ENCODE measurements around the gene RABGEF1. TPM values are rescaled to one million over a fixed set of nuclear protein-coding genes. Genes with fewer than 3 reads are reported as not detected.

The RABGEF1 gene
- total and polyA plus RNA-seq, 9 of the 15 experiments (the other 6 are each of a cell fraction or from before 2014, with no cell fraction given), result 7.0 to 29.3 (median 20.5) TPM

GRCh38 chr7:66844552-66845378, 104.2 kb downstream of the RABGEF1 start (continued):
- TF ChIP-seq, protein P1, sequence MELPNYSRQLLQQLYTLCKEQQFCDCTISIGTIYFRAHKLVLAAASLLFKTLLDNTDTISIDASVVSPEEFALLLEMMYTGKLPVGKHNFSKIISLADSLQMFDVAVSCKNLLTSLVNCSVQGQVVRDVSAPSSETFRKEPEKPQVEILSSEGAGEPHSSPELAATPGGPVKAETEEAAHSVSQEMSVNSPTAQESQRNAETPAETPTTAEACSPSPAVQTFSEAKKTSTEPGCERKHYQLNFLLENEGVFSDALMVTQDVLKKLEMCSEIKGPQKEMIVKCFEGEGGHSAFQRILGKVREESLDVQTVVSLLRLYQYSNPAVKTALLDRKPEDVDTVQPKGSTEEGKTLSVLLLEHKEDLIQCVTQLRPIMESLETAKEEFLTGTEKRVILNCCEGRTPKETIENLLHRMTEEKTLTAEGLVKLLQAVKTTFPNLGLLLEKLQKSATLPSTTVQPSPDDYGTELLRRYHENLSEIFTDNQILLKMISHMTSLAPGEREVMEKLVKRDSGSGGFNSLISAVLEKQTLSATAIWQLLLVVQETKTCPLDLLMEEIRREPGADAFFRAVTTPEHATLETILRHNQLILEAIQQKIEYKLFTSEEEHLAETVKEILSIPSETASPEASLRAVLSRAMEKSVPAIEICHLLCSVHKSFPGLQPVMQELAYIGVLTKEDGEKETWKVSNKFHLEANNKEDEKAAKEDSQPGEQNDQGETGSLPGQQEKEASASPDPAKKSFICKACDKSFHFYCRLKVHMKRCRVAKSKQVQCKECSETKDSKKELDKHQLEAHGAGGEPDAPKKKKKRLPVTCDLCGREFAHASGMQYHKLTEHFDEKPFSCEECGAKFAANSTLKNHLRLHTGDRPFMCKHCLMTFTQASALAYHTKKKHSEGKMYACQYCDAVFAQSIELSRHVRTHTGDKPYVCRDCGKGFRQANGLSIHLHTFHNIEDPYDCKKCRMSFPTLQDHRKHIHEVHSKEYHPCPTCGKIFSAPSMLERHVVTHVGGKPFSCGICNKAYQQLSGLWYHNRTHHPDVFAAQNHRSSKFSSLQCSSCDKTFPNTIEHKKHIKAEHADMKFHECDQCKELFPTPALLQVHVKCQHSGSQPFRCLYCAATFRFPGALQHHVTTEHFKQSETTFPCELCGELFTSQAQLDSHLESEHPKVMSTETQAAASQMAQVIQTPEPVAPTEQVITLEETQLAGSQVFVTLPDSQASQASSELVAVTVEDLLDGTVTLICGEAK (IDR thresholded peaks at IDR 0.05), result no peak; the same call in 1 of the 2 replicates
- TF ChIP-seq, protein P1 (CRISPR knock-in tag; IDR thresholded peaks at IDR 0.05), result no peak
- TF ChIP-seq, protein P2, sequence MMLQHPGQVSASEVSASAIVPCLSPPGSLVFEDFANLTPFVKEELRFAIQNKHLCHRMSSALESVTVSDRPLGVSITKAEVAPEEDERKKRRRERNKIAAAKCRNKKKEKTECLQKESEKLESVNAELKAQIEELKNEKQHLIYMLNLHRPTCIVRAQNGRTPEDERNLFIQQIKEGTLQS (IDR thresholded peaks at IDR 0.05), result peak; percentile 94
- TF ChIP-seq, protein P2 (CRISPR knock-in tag; conservative IDR thresholded peaks at IDR 0.05), result peak; percentile 80; the same call in 1 of the 2 replicates
- no peak for TF ChIP-seq BRCA1 (IDR thresholded peaks at IDR 0.05)
- no peak for TF ChIP-seq BRCA1 (CRISPR knock-in tag; IDR thresholded peaks at IDR 0.05)
- TF ChIP-seq ZNF280A (IDR thresholded peaks at IDR 0.05; ENCODE audit: low read depth, partially characterized antibody), result no peak
- TF ChIP-seq ZSCAN29 (IDR thresholded peaks at IDR 0.05), result no peak
- TF ChIP-seq HCFC1 (IDR thresholded peaks at IDR 0.05; ENCODE audit: low read depth, low read length), result peak; percentile 92
- peak; percentile 96 for TF ChIP-seq ELF1 (tag; IDR thresholded peaks at IDR 0.05)
- peak; percentile 0; the same call in 1 of the 2 replicates for TF ChIP-seq TEAD4 (IDR thresholded peaks at IDR 0.05; ENCODE audit: low read length)
- TF ChIP-seq TEAD4 (CRISPR knock-in tag; IDR thresholded peaks at IDR 0.05; ENCODE audit: borderline replicate concordance), result no peak
- TF ChIP-seq POU5F1 (IDR thresholded peaks at IDR 0.05; ENCODE audit: borderline replicate concordance, low read depth, low read length, partially characterized antibody), result peak; percentile 22
- peak; percentile 42; the same call in 1 of the 2 replicates for TF ChIP-seq ELF4 (CRISPR knock-in tag; IDR thresholded peaks at IDR 0.05)
- peak; percentile 93 for TF ChIP-seq CBX1 (IDR thresholded peaks at IDR 0.05; ENCODE audit: low read depth)
- TF ChIP-seq IRF2 (CRISPR knock-in tag; IDR thresholded peaks at IDR 0.05), result no peak
- TF ChIP-seq SREBF1 (IDR thresholded peaks at IDR 0.05; ENCODE audit: borderline replicate concordance, low read depth, low read length), result no peak
- TF ChIP-seq RHOXF2B (CRISPR knock-in tag; conservative IDR thresholded peaks at IDR 0.05), result no peak
